Coronary artery (tissue), 2 donors: ENCODE data around the gene MALRD1.

Experiments
- DNase-seq: peaks from one replicate; pipeline ENCODE4 v3.0.0-alpha.2; 2017; ENCODE audit warnings: low spot score
- H3K27ac ChIP-seq, 2 donors: fragments of 200-600 bp; sonication (generic); one replicate each; pipeline ENCODE4 v1.5.1; 2016 to 2019
- H3K4me3 ChIP-seq: fragments of 200-600 bp; sonication (generic); 2 replicates; pipeline ENCODE4 v1.5.1; 2016; ENCODE audit warnings: mild to moderate bottlenecking, moderate library complexity
- CTCF ChIP-seq: fragments of 200-600 bp; sonication (generic); IDR thresholded peaks from one replicate; pipeline ENCODE4 v1.5.1; 2019; ENCODE audit warnings: antibody characterized with exemption

MALRD1 gene

GRCh38 chr10:19367176-19367575 lies 318.6 kb downstream of the MALRD1 start:
- no peak overlapping the region for H3K27ac ChIP-seq
- no peak for TF ChIP-seq CTCF
- H3K4me3 ChIP-seq: no peak overlapping the region
- no peak for DNase-seq

DNA sequence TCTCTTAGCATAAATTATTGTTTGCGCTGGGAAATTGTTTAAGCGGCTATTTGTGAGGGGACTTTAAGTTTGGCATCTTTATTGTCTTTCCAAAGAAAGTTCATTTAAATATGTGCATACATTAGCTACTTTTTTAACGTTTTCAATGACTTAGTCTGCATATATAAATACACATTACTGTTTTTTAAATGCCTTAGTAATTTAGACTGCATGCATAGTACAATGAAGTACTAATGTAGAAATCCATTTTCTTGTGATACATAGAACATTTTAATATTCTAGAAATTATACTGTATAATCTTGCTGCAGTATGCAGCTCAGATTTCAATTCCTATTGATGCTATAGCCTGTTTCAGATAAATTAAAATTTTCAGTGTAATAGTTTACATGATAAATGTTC lies 325.4 kb downstream of the MALRD1 start:
- Histone ChIP-seq H3K27ac (no peak overlapping the region), H3K4me3 (no peak overlapping the region)
- TF ChIP-seq CTCF: no peak
- no peak for DNase-seq

DNA sequence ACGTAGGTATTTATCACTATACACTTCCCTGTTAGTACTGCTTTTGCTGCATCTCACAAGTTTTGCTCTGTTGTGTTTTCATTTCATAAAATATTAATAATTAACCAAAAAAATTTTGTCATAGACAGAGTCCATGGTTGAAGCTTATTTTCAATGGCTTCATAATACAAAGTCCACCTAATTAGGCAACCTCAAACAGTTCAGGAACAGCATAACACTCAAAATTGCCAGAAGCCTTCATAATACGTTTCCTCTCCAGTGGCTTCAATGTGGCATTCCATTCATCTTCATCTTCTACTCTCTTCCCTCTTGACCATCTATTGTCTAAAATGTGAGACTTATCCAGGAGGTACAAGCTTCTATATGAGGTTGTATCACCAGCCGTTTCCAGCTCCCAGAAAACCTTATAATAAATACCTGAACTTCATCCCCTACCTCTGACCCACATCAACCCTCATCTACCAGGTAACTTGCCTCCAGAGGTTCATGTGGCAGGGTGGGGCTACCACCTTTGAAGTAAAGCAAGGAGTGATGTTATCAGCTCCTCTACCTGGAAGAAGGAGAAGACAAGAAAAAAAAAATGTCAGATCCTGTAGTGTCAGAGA lies 337.3 kb downstream of the MALRD1 start:
- Histone ChIP-seq H3K4me3 (no peak overlapping the region), H3K27ac (no peak overlapping the region)
- DNase-seq: no peak
- TF ChIP-seq CTCF: no peak

GRCh38 chr10:19408924-19409323 lies 360.3 kb downstream of the MALRD1 start:
- no peak for DNase-seq
- no peak for TF ChIP-seq CTCF
- Histone ChIP-seq H3K4me3 (no peak overlapping the region), H3K27ac (no peak overlapping the region)

DNA sequence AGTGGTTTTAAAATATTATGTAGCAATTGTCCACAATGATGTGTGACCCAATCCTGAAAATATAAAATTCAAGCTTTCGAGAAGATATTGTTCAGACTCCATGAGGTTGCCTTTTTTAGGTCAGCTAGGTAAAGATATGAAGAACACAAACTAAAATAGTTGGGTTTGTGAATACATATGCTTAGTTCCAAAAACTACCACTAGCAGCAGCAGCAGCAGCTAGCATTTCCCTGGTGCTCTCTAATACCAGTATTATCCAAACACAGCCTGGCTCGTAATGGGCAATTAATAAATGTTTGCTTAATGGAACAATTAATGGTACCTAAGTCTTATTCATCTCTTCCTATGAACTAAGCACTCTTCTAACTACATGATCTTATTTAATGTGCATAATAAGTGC lies 362.5 kb downstream of the MALRD1 start:
- H3K27ac ChIP-seq: no peak overlapping the region
- TF ChIP-seq CTCF: no peak
- no peak for DNase-seq
- no peak overlapping the region for H3K4me3 ChIP-seq

- DNase-seq: no peak
- no peak overlapping the region for H3K4me3 ChIP-seq
- H3K27ac ChIP-seq: no peak overlapping the region
- no peak for TF ChIP-seq CTCF
These were observed 363.9 kb downstream of the MALRD1 start for GRCh38 chr10:19412531-19412930.

DNA sequence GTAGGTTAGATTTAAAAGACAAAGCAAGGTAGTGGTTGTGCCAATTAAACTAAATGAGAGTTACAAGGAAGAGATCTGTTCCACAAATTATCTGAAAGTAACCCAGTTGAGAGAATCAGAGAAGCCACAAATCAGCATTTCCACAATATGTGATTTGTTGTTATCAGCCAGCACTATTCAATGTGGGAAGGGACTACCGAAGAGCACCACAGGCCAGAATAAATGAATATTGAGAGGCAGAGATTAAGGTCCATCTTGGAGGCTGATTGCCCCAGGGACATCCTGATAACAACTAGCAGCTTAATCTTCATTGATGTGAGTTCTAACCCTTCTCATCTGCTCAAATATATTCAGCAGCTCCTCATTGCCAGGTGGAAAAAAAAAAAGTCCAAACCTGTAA lies 367.6 kb downstream of the MALRD1 start:
- H3K27ac ChIP-seq: no peak overlapping the region
- no peak for TF ChIP-seq CTCF
- H3K4me3 ChIP-seq: no peak overlapping the region
- DNase-seq: no peak
